Large intestine (tissue), 1 donor: Measurements from ENCODE around the gene MLXIP. TPM values are rescaled to one million over a fixed set of nuclear protein-coding genes. Genes with fewer than 3 reads are reported as not detected.

Source experiments
- polyA plus RNA-seq: library from polyadenylated mRNA; unstranded; fragments of 120-200 nt; gene quantifications from one replicate; pipeline ENCODE4 v1.2.1, GENCODE V29; 2013

The MLXIP gene
- polyA plus RNA-seq, 1 donor, result 51.8 TPM

Other genes with a start within 250 kb of the MLXIP start
- gene HPD, start 219.9 kb upstream of the MLXIP start, polyA plus RNA-seq, result 0.27 TPM
- 55.2 TPM for gene PSMD9, start 190.0 kb upstream of the MLXIP start, polyA plus RNA-seq
- 2.2 TPM for gene CFAP251, start 160.2 kb upstream of the MLXIP start, polyA plus RNA-seq
- 11.5 TPM for gene BCL7A, start 56.9 kb upstream of the MLXIP start, polyA plus RNA-seq
- gene IL31, start 95.5 kb downstream of the MLXIP start, polyA plus RNA-seq, result not detected
- gene LRRC43, start 104.4 kb downstream of the MLXIP start, polyA plus RNA-seq, result 2.0 TPM
- gene B3GNT4, start 125.0 kb downstream of the MLXIP start, polyA plus RNA-seq, result 1.8 TPM
- gene DIABLO, start 147.3 kb downstream of the MLXIP start, polyA plus RNA-seq, result 56.7 TPM
- gene VPS33A, start 187.7 kb downstream of the MLXIP start, polyA plus RNA-seq, result 18.3 TPM